NCI-H1436 (cell line): Measurements from ENCODE around the gene PNKD.

ENCODE experiments used
- DNase-seq: peaks from one replicate; lab custom pipeline; 2025; lab: John Stamatoyannopoulos, UW

The PNKD gene

GRCh38 chr2:218317835-218318234 lies 47.5 kb downstream of the PNKD start:
- no peak for DNase-seq

GRCh38 chr2:218318241-218318640 lies 47.9 kb downstream of the PNKD start:
- no peak for DNase-seq

GRCh38 chr2:218319813-218320365 lies 49.6 kb downstream of the PNKD start:
- peak; percentile 19 for DNase-seq

GRCh38 chr2:218320704-218321336 lies 50.5 kb downstream of the PNKD start:
- no peak for DNase-seq

- DNase-seq: peak; percentile 50
Observed at GRCh38 chr2:218322768-218323525, 52.6 kb downstream of the PNKD start.

GRCh38 chr2:218323526-218324472 lies 53.5 kb downstream of the PNKD start:
- DNase-seq: no peak

- no peak for DNase-seq
Observed at GRCh38 chr2:218325566-218326160, 55.3 kb downstream of the PNKD start.

GRCh38 chr2:218326315-218326714 lies 56.0 kb downstream of the PNKD start:
- no peak for DNase-seq

- no peak for DNase-seq
Observed at GRCh38 chr2:218327451-218328210, 57.3 kb downstream of the PNKD start.

GRCh38 chr2:218328294-218328693 lies 58.0 kb downstream of the PNKD start:
- no peak for DNase-seq

- no peak for DNase-seq
Observed at GRCh38 chr2:218329027-218329825, 58.9 kb downstream of the PNKD start.

GRCh38 chr2:218329826-218330593 lies 59.7 kb downstream of the PNKD start:
- no peak for DNase-seq

GRCh38 chr2:218331745-218332144 lies 61.4 kb downstream of the PNKD start:
- no peak for DNase-seq

GRCh38 chr2:218332288-218332687 lies 62.0 kb downstream of the PNKD start:
- DNase-seq: no peak

- DNase-seq: no peak
Observed at GRCh38 chr2:218332920-218333645, 62.8 kb downstream of the PNKD start.

GRCh38 chr2:218334531-218334930 lies 64.2 kb downstream of the PNKD start:
- DNase-seq: no peak

GRCh38 chr2:218340656-218341055 lies 70.3 kb downstream of the PNKD start:
- DNase-seq: no peak

GRCh38 chr2:218341381-218341780 lies 71.1 kb downstream of the PNKD start:
- DNase-seq: no peak

GRCh38 chr2:218342837-218343236 lies 72.5 kb downstream of the PNKD start:
- no peak for DNase-seq
